ENCODE data around the gene SEC14L2.
"Not testable (repeated sequence)": the region's sequence is repeated elsewhere in the genome, so short reads cannot be mapped to it uniquely, and the experiment has no call there.

DNA sequence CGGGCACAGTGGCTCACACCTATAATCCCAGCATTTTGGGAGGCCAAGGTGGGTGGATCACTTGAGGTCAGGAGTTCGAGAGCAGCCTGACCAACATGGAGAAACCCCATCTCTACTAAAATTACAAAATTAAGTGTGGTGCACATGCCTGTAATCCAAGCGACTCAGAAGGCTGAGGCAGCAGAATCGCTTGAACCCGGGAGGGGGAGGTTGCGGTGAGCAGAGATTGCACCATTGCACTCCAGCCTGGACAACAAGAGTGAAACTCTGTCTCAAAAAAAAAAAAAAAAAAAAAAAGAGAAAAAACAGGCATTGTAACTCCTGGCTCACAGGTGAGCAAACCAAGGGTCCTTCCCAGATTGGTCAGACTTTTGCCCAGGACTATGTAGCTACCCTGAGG is 63.7 kb downstream of the SEC14L2 start:
- TF ChIP-seq CTCF (IDR thresholded peaks at IDR 0.05); POLR2A (IDR thresholded peaks at IDR 0.05); POLR2AphosphoS5 (IDR thresholded peaks at IDR 0.05; ENCODE audit: insufficient read depth in 1 of 2, low read depth in 1 of 2): not testable (repeated sequence)
